Measurements from ENCODE around the gene SRRM4. TPM values are rescaled to one million over a fixed set of nuclear protein-coding genes. Genes with fewer than 3 reads are reported as not detected.
A peak's percentile ranks its signal among the peaks of the same experiment; 100 is the strongest.

The SRRM4 gene
- total RNA-seq, 1 experiment from 2014 or later: 0.02 TPM

- no peak overlapping the region for H3K27ac ChIP-seq (ENCODE audit: low read depth, low read length)
- H3K27me3 ChIP-seq (ENCODE audit: insufficient read depth, low read length): peaks cover 13% of the 10 kb centered on the region
- H2AFZ ChIP-seq (ENCODE audit: low read depth, low read length, poor library complexity, severe bottlenecking): peak overlapping the region; percentile 46
- no peak overlapping the region for H3K4me3 ChIP-seq (replicated peaks in 1 of 2; ENCODE audit: low read depth in 1 of 2, low read length in 2 of 2)
- H3K9me3 ChIP-seq (ENCODE audit: control insufficient read depth in 1 of 2, insufficient read depth in 1 of 2, low read depth in 1 of 2, low read length in 2 of 2): no peaks in the 10 kb centered on the region
- DNase-seq (ENCODE audit: low read depth, low spot score) (peak; percentile 41), ATAC-seq (peak; percentile 79)
- H3K4me2 ChIP-seq (ENCODE audit: low read length): no peak overlapping the region
- no TSS peak for BruUV-seq (replicated peaks)
- no peaks in the 10 kb centered on the region for H3K4me1 ChIP-seq (ENCODE audit: control insufficient read depth in 1 of 2, insufficient read depth in 2 of 2, low read length in 2 of 2)
- no peaks in the 10 kb centered on the region for H3K9me2 ChIP-seq (ENCODE audit: insufficient read depth)
- H4K20me1 ChIP-seq (ENCODE audit: insufficient read depth): no peaks in the 10 kb centered on the region
- intact Hi-C loops (cut with micrococcal nuclease): loop anchor here (1.0 to 10.0 kb wide), 2 partner anchors 298 to 429 kb away; no protein-coding TSS in a partner anchor
- no peaks in the 10 kb centered on the region for H3K36me3 ChIP-seq (ENCODE audit: control insufficient read depth in 1 of 2, insufficient read depth in 2 of 2, low read length in 2 of 2)
- TF ChIP-seq ZBTB33 (IDR thresholded peaks at IDR 0.05; ENCODE audit: extremely low read depth, insufficient replicate concordance, low read length) (no peak), ELF1 (IDR thresholded peaks at IDR 0.05; ENCODE audit: borderline replicate concordance, low read depth) (no peak), YY1 (IDR thresholded peaks at IDR 0.05; ENCODE audit: extremely low read depth, insufficient replicate concordance, low read depth, low read length) (no peak), EZH2phosphoT487 (IDR thresholded peaks at IDR 0.05; ENCODE audit: borderline replicate concordance) (no peak), EGR1 (IDR thresholded peaks at IDR 0.05; ENCODE audit: low read depth) (no peak), JUND (IDR thresholded peaks at IDR 0.05) (no peak), SP1 (IDR thresholded peaks at IDR 0.05; ENCODE audit: low read depth) (no peak), CEBPB (IDR thresholded peaks at IDR 0.05; ENCODE audit: low read depth) (no peak), RAD21 (IDR thresholded peaks at IDR 0.05; ENCODE audit: low read depth) (peak; percentile 84), POLR2A (IDR thresholded peaks at IDR 0.05; ENCODE audit: borderline replicate concordance, extremely low read depth, insufficient read depth, insufficient read length) (no peak), SIN3A (IDR thresholded peaks at IDR 0.05; ENCODE audit: low read depth) (no peak)
- TF ChIP-seq, protein P1, sequence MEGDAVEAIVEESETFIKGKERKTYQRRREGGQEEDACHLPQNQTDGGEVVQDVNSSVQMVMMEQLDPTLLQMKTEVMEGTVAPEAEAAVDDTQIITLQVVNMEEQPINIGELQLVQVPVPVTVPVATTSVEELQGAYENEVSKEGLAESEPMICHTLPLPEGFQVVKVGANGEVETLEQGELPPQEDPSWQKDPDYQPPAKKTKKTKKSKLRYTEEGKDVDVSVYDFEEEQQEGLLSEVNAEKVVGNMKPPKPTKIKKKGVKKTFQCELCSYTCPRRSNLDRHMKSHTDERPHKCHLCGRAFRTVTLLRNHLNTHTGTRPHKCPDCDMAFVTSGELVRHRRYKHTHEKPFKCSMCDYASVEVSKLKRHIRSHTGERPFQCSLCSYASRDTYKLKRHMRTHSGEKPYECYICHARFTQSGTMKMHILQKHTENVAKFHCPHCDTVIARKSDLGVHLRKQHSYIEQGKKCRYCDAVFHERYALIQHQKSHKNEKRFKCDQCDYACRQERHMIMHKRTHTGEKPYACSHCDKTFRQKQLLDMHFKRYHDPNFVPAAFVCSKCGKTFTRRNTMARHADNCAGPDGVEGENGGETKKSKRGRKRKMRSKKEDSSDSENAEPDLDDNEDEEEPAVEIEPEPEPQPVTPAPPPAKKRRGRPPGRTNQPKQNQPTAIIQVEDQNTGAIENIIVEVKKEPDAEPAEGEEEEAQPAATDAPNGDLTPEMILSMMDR (IDR thresholded peaks at IDR 0.05 in 2 of 3, conservative IDR thresholded peaks at IDR 0.05 in 1 of 3; ENCODE audit: borderline replicate concordance in 1 of 3, insufficient read depth in 1 of 3, low read depth in 2 of 3, low read length in 2 of 3): peak; percentile 77 to 84 (median 83); a peak in 5 of 6 replicates
- TF ChIP-seq, protein P2, sequence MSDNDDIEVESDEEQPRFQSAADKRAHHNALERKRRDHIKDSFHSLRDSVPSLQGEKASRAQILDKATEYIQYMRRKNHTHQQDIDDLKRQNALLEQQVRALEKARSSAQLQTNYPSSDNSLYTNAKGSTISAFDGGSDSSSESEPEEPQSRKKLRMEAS (IDR thresholded peaks at IDR 0.05): no peak
- no peak overlapping the region for H3K9ac ChIP-seq (ENCODE audit: low read length)
- ChIA-PET CTCF (interaction anchor here (1.0 kb wide), 1 partner anchor 297 kb away, joined by 4 read pairs; no protein-coding TSS in a partner anchor), POLR2A (no interaction called here), RAD21 (ENCODE audit: low non-redundant PET in 1 of 2, low total read pairs in 2 of 2, uncharacterized antibody in 2 of 2, unreplicated experiment in 2 of 2) (no interaction called here)
- no peaks in the 10 kb centered on the region for H3K79me2 ChIP-seq (ENCODE audit: insufficient read depth, low read length)
Measured at GRCh38 chr12:119115296-119115905, 134.1 kb downstream of the SRRM4 start.

Data from HCT116 (cell line).